Measurements from ENCODE around the gene RAI14. TPM values are rescaled to one million over a fixed set of nuclear protein-coding genes. Genes with fewer than 3 reads are reported as not detected.

RAI14 gene
- total RNA-seq, 1 donor from 2014 or later, result 307 TPM

GRCh38 chr5:34848230-34848629, 192.1 kb downstream of the RAI14 start:
- Mint-ChIP-seq H3K4me1 (ENCODE audit: low read depth, unreplicated experiment) (peaks cover 5% of the 10 kb centered on the region), H3K27ac (ENCODE audit: unreplicated experiment) (no peak overlapping the region), H3K27me3 (ENCODE audit: low read depth, unreplicated experiment) (peaks cover 5% of the 10 kb centered on the region), H3K9me3 (ENCODE audit: unreplicated experiment) (peaks cover 3% of the 10 kb centered on the region), H3K4me3 (ENCODE audit: unreplicated experiment) (no peak overlapping the region), H3K36me3 (ENCODE audit: low read depth, unreplicated experiment) (peaks cover 5% of the 10 kb centered on the region)
- FAIRE-seq (no peak), DNase-seq (ENCODE audit: low read depth) (no peak)
- Histone ChIP-seq H3K79me2 (ENCODE audit: insufficient read depth, low read length) (no peaks in the 10 kb centered on the region), H3K27ac (ENCODE audit: low read depth, low read length) (no peak overlapping the region), H4K20me1 (ENCODE audit: insufficient read depth, low read length) (no peaks in the 10 kb centered on the region), H2AFZ (ENCODE audit: low read depth, low read length) (no peak overlapping the region), H3K9me3 (ENCODE audit: insufficient read depth, low read depth, low read length) (no peaks in the 10 kb centered on the region), H3K4me3 (ENCODE audit: insufficient read depth, low read depth, low read length) (no peak overlapping the region), H3K4me2 (ENCODE audit: low read length) (no peak overlapping the region), H3K4me1 (ENCODE audit: insufficient read depth, low read length) (no peaks in the 10 kb centered on the region), H3K27me3 (ENCODE audit: insufficient read depth, low read length) (no peaks in the 10 kb centered on the region), H3K36me3 (ENCODE audit: insufficient read depth, low read length) (no peaks in the 10 kb centered on the region), H3K9ac (ENCODE audit: low read length) (no peak overlapping the region)
- TF ChIP-seq CTCF (IDR thresholded peaks at IDR 0.05; ENCODE audit: insufficient read depth, low read depth, low read length), result no peak

GRCh38 chr5:34849253-34849652, 193.1 kb downstream of the RAI14 start:
- Histone ChIP-seq H3K79me2 (ENCODE audit: insufficient read depth, low read length) (no peaks in the 10 kb centered on the region), H3K9ac (ENCODE audit: low read length) (no peak overlapping the region), H4K20me1 (ENCODE audit: insufficient read depth, low read length) (no peaks in the 10 kb centered on the region), H3K9me3 (ENCODE audit: insufficient read depth, low read depth, low read length) (no peaks in the 10 kb centered on the region), H2AFZ (ENCODE audit: low read depth, low read length) (no peak overlapping the region), H3K36me3 (ENCODE audit: insufficient read depth, low read length) (no peaks in the 10 kb centered on the region), H3K27me3 (ENCODE audit: insufficient read depth, low read length) (no peaks in the 10 kb centered on the region), H3K4me2 (ENCODE audit: low read length) (no peak overlapping the region), H3K27ac (ENCODE audit: low read depth, low read length) (no peak overlapping the region), H3K4me1 (ENCODE audit: insufficient read depth, low read length) (no peaks in the 10 kb centered on the region), H3K4me3 (ENCODE audit: insufficient read depth, low read depth, low read length) (no peak overlapping the region)
- H3K9me3 Mint-ChIP-seq (ENCODE audit: unreplicated experiment), result peaks cover 6% of the 10 kb centered on the region
- FAIRE-seq, result no peak
- peaks cover 5% of the 10 kb centered on the region for H3K4me1 Mint-ChIP-seq (ENCODE audit: low read depth, unreplicated experiment)
- H3K4me3 Mint-ChIP-seq (ENCODE audit: unreplicated experiment), result no peak overlapping the region
- peaks cover 5% of the 10 kb centered on the region for H3K27me3 Mint-ChIP-seq (ENCODE audit: low read depth, unreplicated experiment)
- H3K36me3 Mint-ChIP-seq (ENCODE audit: low read depth, unreplicated experiment), result peaks cover 5% of the 10 kb centered on the region
- H3K27ac Mint-ChIP-seq (ENCODE audit: unreplicated experiment), result no peak overlapping the region
- no peak for TF ChIP-seq EZH2 (IDR thresholded peaks at IDR 0.05; ENCODE audit: insufficient read depth, low read length)
- no peak for TF ChIP-seq CTCF (IDR thresholded peaks at IDR 0.05; ENCODE audit: insufficient read depth, low read depth, low read length)
- no peak for DNase-seq (ENCODE audit: low read depth)

- FAIRE-seq, result no peak
- peak overlapping the region; percentile 24 for H2AFZ ChIP-seq (ENCODE audit: low read depth, low read length)
- no peak overlapping the region for H3K27ac ChIP-seq (ENCODE audit: low read depth, low read length)
- H3K27me3 ChIP-seq (ENCODE audit: insufficient read depth, low read length), result no peaks in the 10 kb centered on the region
- Mint-ChIP-seq H3K36me3 (ENCODE audit: low read depth, unreplicated experiment) (peaks cover 3% of the 10 kb centered on the region), H3K9me3 (ENCODE audit: unreplicated experiment) (peaks cover 6% of the 10 kb centered on the region), H3K27ac (ENCODE audit: unreplicated experiment) (no peak overlapping the region), H3K4me3 (ENCODE audit: unreplicated experiment) (no peak overlapping the region), H3K4me1 (ENCODE audit: low read depth, unreplicated experiment) (no peaks in the 10 kb centered on the region), H3K27me3 (ENCODE audit: low read depth, unreplicated experiment) (peaks cover 8% of the 10 kb centered on the region)
- H3K36me3 ChIP-seq (ENCODE audit: insufficient read depth, low read length), result no peaks in the 10 kb centered on the region
- H3K4me2 ChIP-seq (ENCODE audit: low read length), result peak overlapping the region; percentile 44
- H3K9ac ChIP-seq (ENCODE audit: low read length), result no peak overlapping the region
- TF ChIP-seq CTCF (IDR thresholded peaks at IDR 0.05; ENCODE audit: insufficient read depth, low read depth, low read length), result no peak
- no peak for TF ChIP-seq EZH2 (IDR thresholded peaks at IDR 0.05; ENCODE audit: insufficient read depth, low read length)
- H3K4me3 ChIP-seq (ENCODE audit: insufficient read depth, low read depth, low read length), result no peak overlapping the region
- no peaks in the 10 kb centered on the region for H3K79me2 ChIP-seq (ENCODE audit: insufficient read depth, low read length)
- no peaks in the 10 kb centered on the region for H3K4me1 ChIP-seq (ENCODE audit: insufficient read depth, low read length)
- H3K9me3 ChIP-seq (ENCODE audit: insufficient read depth, low read depth, low read length), result no peaks in the 10 kb centered on the region
- peak; percentile 81 for DNase-seq (ENCODE audit: low read depth)
- H4K20me1 ChIP-seq (ENCODE audit: insufficient read depth, low read length), result no peaks in the 10 kb centered on the region
Measured at GRCh38 chr5:34854459-34855174, 198.5 kb downstream of the RAI14 start.

Data from astrocyte (in vitro differentiated cells and primary cell).